Measurements from ENCODE around the gene RXRA. TPM values are rescaled to one million over a fixed set of nuclear protein-coding genes. Genes with fewer than 3 reads are reported as not detected.

RXRA gene
- total RNA-seq, 4 donors from 2014 or later, result 53.3 to 87.8 (median 69.6) TPM

GRCh38 chr9:134389642-134390041 lies 63.4 kb downstream of the RXRA start:
- DNase-seq (ENCODE audit: low spot score), result no peak
- TF ChIP-seq CTCF (IDR thresholded peaks at IDR 0.05), result no peak
- no peak for ATAC-seq (ENCODE audit: low FRiP score)

GRCh38 chr9:134390537-134390936 lies 64.3 kb downstream of the RXRA start:
- no peak for TF ChIP-seq CTCF (IDR thresholded peaks at IDR 0.05)
- DNase-seq (ENCODE audit: low spot score) (no peak), ATAC-seq (ENCODE audit: low FRiP score) (no peak)

GRCh38 chr9:134390947-134391318 lies 64.7 kb downstream of the RXRA start:
- DNase-seq (ENCODE audit: low spot score), result no peak
- no peak for ATAC-seq (ENCODE audit: low FRiP score)
- TF ChIP-seq CTCF (IDR thresholded peaks at IDR 0.05), result no peak

GRCh38 chr9:134391319-134392231 lies 65.3 kb downstream of the RXRA start:
- DNase-seq (ENCODE audit: low spot score), result no peak
- no peak for TF ChIP-seq CTCF (IDR thresholded peaks at IDR 0.05)
- ATAC-seq (ENCODE audit: low FRiP score), result no peak

GRCh38 chr9:134392900-134393299 lies 66.6 kb downstream of the RXRA start:
- DNase-seq (ENCODE audit: low spot score), result no peak
- no peak for ATAC-seq (ENCODE audit: low FRiP score)
- no peak for TF ChIP-seq CTCF (IDR thresholded peaks at IDR 0.05)

- DNase-seq (ENCODE audit: low spot score) (no peak), ATAC-seq (ENCODE audit: low FRiP score) (no peak)
- no peak for TF ChIP-seq CTCF (IDR thresholded peaks at IDR 0.05)
Measured at GRCh38 chr9:134393582-134394280, 67.5 kb downstream of the RXRA start.
